Tibial nerve (tissue), 4 donors: ENCODE measurements around the gene VAT1L. TPM values are rescaled to one million over a fixed set of nuclear protein-coding genes. Genes with fewer than 3 reads are reported as not detected.

Experiments
- DNase-seq, 2 donors: peaks; one replicate each; pipeline ENCODE4 v3.0.0-alpha.2; 2019; ENCODE audit warnings: low spot score in 2 of 2
- H3K27ac ChIP-seq, 4 donors: fragments of 200-600 bp; sonication (generic) in 3 of 4; one replicate each; pipeline ENCODE4 v1.5.1; 2017 to 2019; ENCODE audit warnings: mild to moderate bottlenecking in 1 of 4
- H3K27me3 ChIP-seq, 2 donors: fragments of 200-600 bp; sonication (generic) in 1 of 2; one replicate each; pipeline versions ENCODE4 v1.5.1 to v1.6.0; 2017 to 2019
- H3K36me3 ChIP-seq, 3 donors: fragments of 200-600 bp; sonication (generic); one replicate each; pipeline ENCODE4 v1.5.1; 2018 to 2019
- H3K4me1 ChIP-seq, 4 donors: fragments of 200-600 bp; sonication (generic) in 3 of 4; one replicate each; pipeline ENCODE4 v1.5.1; 2017 to 2019
- H3K4me3 ChIP-seq, 4 donors: fragments of 200-600 bp; sonication (generic) in 3 of 4; one replicate each; pipeline ENCODE4 v1.5.1; 2017 to 2019; ENCODE audit warnings: mild to moderate bottlenecking in 1 of 4, moderate library complexity in 1 of 4
- H3K9me3 ChIP-seq, 4 donors: fragments of 200-600 bp; sonication (generic) in 3 of 4; one replicate each; pipeline ENCODE4 v1.5.1; 2017 to 2019
- EP300 ChIP-seq, 2 donors: sonication (generic); formaldehyde crosslinking; IDR thresholded peaks; one replicate each; pipeline ENCODE4 v1.6.1; 2017; ENCODE audit warnings: antibody characterized with exemption in 2 of 2, mild to moderate bottlenecking in 1 of 2
- POLR2A ChIP-seq, 2 donors: fragments of 450-650 bp; IDR thresholded peaks; one replicate each; pipeline ENCODE4 v1.6.1; 2017; ENCODE audit warnings: antibody characterized with exemption in 2 of 2, mild to moderate bottlenecking in 2 of 2, moderate library complexity in 2 of 2
- WGBS, 2 donors: methylation state at CpG; one replicate each; pipeline ENCODE4 v1.1.5; 2018; 5-methylcytosine and 5-hydroxymethylcytosine counted together
- total RNA-seq, 4 donors: library from RNA; depleted of rRNA; stranded (reverse); fragments of >200 nt; gene quantifications; one replicate each; pipeline ENCODE4 v1.1.0, GENCODE V29; 2016
- TF ChIP-seq, protein P1 (sequence below), 5 experiments: fragments of 200-600 bp in 3 of 5; fragments of 450-650 bp in 2 of 5; sonication (generic) in 3 of 5; IDR thresholded peaks; one replicate each; pipeline ENCODE4 v1.5.1; 2016 to 2019; ENCODE audit warnings: antibody characterized with exemption in 5 of 5, mild to moderate bottlenecking in 3 of 5, moderate library complexity in 2 of 5

Gene VAT1L
- total RNA-seq, 4 donors from 2014 or later, result 7.2 to 21.6 (median 19.5) TPM

GRCh38 chr16:77825196-77825595 is 36.8 kb downstream of the VAT1L start:
- Histone ChIP-seq H3K9me3 (no peaks in the 10 kb centered on the region), H3K27me3 (no peaks in the 10 kb centered on the region), H3K36me3 (no peaks in the 10 kb centered on the region), H3K27ac (no peak overlapping the region), H3K4me3 (no peak overlapping the region), H3K4me1 (no peaks in the 10 kb centered on the region)
- no peak for DNase-seq
- no peak for TF ChIP-seq POLR2A (IDR thresholded peaks at IDR 0.05)
- TF ChIP-seq, protein P1, sequence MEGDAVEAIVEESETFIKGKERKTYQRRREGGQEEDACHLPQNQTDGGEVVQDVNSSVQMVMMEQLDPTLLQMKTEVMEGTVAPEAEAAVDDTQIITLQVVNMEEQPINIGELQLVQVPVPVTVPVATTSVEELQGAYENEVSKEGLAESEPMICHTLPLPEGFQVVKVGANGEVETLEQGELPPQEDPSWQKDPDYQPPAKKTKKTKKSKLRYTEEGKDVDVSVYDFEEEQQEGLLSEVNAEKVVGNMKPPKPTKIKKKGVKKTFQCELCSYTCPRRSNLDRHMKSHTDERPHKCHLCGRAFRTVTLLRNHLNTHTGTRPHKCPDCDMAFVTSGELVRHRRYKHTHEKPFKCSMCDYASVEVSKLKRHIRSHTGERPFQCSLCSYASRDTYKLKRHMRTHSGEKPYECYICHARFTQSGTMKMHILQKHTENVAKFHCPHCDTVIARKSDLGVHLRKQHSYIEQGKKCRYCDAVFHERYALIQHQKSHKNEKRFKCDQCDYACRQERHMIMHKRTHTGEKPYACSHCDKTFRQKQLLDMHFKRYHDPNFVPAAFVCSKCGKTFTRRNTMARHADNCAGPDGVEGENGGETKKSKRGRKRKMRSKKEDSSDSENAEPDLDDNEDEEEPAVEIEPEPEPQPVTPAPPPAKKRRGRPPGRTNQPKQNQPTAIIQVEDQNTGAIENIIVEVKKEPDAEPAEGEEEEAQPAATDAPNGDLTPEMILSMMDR (IDR thresholded peaks at IDR 0.05), result no peak
- no peak for TF ChIP-seq EP300 (IDR thresholded peaks at IDR 0.05)
- 90 to 94% methylated on average over 7 of the region's 7 CpGs for WGBS, 2 donors

DNA sequence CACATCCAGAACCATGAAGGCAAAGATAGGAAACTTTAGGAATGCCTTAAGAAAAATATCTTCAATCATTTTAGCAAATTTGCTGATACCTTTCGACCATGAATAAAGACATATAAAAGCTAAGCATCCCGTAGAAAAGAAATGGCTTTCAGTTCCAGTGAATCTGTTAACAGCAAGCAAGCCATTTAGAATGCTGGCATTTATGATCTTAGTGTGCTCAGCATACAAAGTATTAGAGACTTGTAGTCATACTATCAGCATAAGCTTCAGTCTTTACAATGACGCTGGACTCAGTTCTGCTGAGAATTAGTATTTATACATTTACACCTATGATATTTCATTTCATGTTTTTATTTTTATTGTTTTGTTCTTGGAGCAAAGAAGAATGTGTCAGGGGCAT is 38.7 kb downstream of the VAT1L start:
- no peak overlapping the region for H3K4me3 ChIP-seq
- H3K4me1 ChIP-seq, result no peaks in the 10 kb centered on the region
- H3K36me3 ChIP-seq, result no peaks in the 10 kb centered on the region
- no peaks in the 10 kb centered on the region for H3K9me3 ChIP-seq
- no peak overlapping the region for H3K27ac ChIP-seq
- 66 to 71% methylated on average over 3 of the region's 3 CpGs for WGBS, 2 donors
- no peak for DNase-seq
- TF ChIP-seq EP300 (IDR thresholded peaks at IDR 0.05) (no peak), POLR2A (IDR thresholded peaks at IDR 0.05) (no peak)
- TF ChIP-seq, protein P1 (IDR thresholded peaks at IDR 0.05), result no peak
- H3K27me3 ChIP-seq, result no peaks in the 10 kb centered on the region

DNA sequence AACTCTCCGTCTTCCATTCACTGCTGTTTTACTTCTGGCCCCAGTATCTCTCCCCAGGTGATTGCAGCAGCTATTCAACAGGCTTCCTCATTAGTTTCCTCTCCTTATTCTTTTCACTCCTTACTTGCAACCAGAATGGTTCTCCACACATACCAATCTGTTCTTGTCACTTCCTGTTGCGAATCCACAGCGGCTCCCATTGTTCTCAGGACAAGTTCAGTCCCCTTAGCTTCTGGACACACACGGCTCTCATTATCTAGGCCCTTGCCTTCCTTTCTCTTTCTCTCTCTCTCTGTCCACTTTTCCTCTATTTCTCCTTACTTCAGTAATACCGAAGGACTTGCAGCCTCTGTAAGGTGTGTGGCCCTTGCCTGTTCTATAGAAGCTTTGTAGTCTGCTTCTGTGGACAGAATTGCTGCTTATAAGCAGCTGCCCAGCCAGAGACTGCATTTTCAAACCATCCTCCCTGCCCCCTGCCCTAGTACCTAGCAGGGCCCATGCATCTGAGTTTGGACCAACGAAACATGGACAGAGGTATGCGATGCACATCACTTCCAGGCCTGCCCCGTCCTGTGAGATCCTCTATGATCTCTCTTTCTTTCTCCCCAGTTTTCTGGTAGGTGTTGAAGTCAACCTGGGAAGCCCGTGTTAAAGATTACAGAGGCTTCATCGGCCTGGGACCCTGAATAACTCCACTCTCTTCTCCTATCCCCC is 45.7 kb downstream of the VAT1L start:
- TF ChIP-seq POLR2A (IDR thresholded peaks at IDR 0.05) (no peak), EP300 (IDR thresholded peaks at IDR 0.05) (no peak)
- TF ChIP-seq, protein P1 (IDR thresholded peaks at IDR 0.05), result no peak
- Histone ChIP-seq H3K27me3 (no peaks in the 10 kb centered on the region), H3K4me1 (peaks cover 0 to 16% (median 3%) of the 10 kb centered on the region in 4 donors), H3K4me3 (no peak overlapping the region), H3K9me3 (no peaks in the 10 kb centered on the region), H3K27ac (peak overlapping the region; percentile 40 to 71 (median 59)), H3K36me3 (no peaks in the 10 kb centered on the region)
- DNase-seq, result no peak
- 54 to 55% methylated on average over 10 of the region's 10 CpGs for WGBS, 2 donors

GRCh38 chr16:77834635-77835540 is 46.5 kb downstream of the VAT1L start:
- 46 to 47% methylated on average over 6 of the region's 6 CpGs for whole genome bisulfite sequencing, 2 donors

More at GRCh38 chr16:77834635-77835540, 46.5 kb downstream of the VAT1L start:
- Histone ChIP-seq H3K27me3 (no peaks in the 10 kb centered on the region), H3K4me1 (peaks cover 0 to 16% (median 3%) of the 10 kb centered on the region in 4 donors), H3K9me3 (no peaks in the 10 kb centered on the region), H3K27ac (peak overlapping the region in 3 of 4 donors; percentile 48 to 71 (median 70)), H3K36me3 (no peaks in the 10 kb centered on the region), H3K4me3 (no peak overlapping the region)
- no peak for DNase-seq
- no peak for TF ChIP-seq POLR2A (IDR thresholded peaks at IDR 0.05)
- TF ChIP-seq EP300 (IDR thresholded peaks at IDR 0.05), result no peak
- TF ChIP-seq, protein P1 (IDR thresholded peaks at IDR 0.05), result no peak
